Progenitor cell of endocrine pancreas (in vitro differentiated cells): ENCODE measurements around the gene NINL. TPM values are rescaled to one million over a fixed set of nuclear protein-coding genes. Genes with fewer than 3 reads are reported as not detected.
A peak's percentile ranks its signal among the peaks of the same experiment; 100 is the strongest.

Experiments
- DNase-seq: peaks from one replicate; pipeline ENCODE4 v3.0.0; 2021; ENCODE audit warnings: low spot score; ENCODE audit not compliant: unreplicated experiment
- H3K27ac Mint-ChIP-seq: 2 replicates; pipeline ENCODE4 v1.8.0; 2021; ENCODE audit warnings: mild to moderate bottlenecking, moderate library complexity, mixed read lengths
- H3K27me3 Mint-ChIP-seq: 2 replicates; pipeline ENCODE4 v1.8.0; 2021; ENCODE audit warnings: mixed read lengths
- H3K36me3 Mint-ChIP-seq: 2 replicates; pipeline ENCODE4 v1.8.0; 2022; ENCODE audit warnings: mixed read lengths; ENCODE audit not compliant: insufficient read depth
- H3K4me1 Mint-ChIP-seq: 2 replicates; pipeline ENCODE4 v1.8.0; 2021; ENCODE audit warnings: low read depth, mixed read lengths
- H3K4me3 Mint-ChIP-seq: 2 replicates; pipeline ENCODE4 v1.8.0; 2021; ENCODE audit warnings: low read depth, mild to moderate bottlenecking, moderate library complexity, mixed read lengths
- H3K9me3 Mint-ChIP-seq: 2 replicates; pipeline ENCODE4 v1.8.0; 2021; ENCODE audit warnings: low read depth, mixed read lengths
- total RNA-seq: library from RNA; stranded (reverse); gene quantifications from 2 replicates; pipeline ENCODE4 v1.2.1, GENCODE V29; 2021
- TF ChIP-seq, protein P1 (sequence below): fragments of 200-600 bp; sonication (generic); IDR thresholded peaks from one replicate; pipeline ENCODE4 v1.5.0; 2021; ENCODE audit warnings: antibody characterized with exemption, mild to moderate bottlenecking; ENCODE audit not compliant: unreplicated experiment

The NINL gene
- total RNA-seq, 1 donor from 2014 or later = 125 TPM

DNA sequence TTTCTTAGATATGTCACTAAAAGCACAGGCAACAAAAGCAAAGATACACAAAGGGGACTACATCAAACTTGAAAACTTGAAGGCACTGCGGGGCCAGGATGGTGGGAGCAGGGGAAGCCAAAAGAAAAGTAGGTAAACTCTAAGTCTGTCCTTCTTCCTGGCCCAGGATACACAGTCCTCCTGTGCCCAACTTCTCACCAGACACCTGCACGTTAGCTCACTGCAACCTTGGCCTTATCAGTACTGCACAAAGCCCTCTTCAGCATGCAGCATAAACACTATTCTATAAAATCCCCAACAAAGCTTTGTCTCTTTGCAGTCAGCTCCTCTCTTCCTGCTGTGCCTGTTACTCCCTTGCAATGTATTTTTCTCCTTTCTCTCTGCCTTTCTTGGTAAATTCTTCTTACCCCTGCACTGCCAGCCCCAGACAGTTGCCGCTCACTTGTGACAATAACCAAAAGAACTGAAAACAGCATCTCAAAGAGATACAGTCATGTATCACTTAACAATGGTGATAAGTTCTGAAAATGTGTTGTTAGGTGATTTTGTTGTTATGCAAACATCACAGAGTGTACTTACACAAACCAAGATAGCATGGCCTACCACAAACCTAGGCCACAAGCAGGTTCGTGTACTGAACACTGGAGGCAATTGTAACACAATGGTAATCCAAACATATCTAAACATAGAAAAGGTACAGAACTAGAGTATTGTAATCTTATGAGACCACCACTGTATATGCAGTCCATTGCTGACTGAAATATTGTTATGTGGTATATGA is 51.2 kb downstream of the NINL start:
- H3K27ac Mint-ChIP-seq = peak overlapping the region; percentile 64
- peaks cover 32% of the 10 kb centered on the region for H3K4me1 Mint-ChIP-seq
- no peak for DNase-seq
- H3K9me3 Mint-ChIP-seq = peaks cover 10% of the 10 kb centered on the region
- no peak overlapping the region for H3K4me3 Mint-ChIP-seq
- no peaks in the 10 kb centered on the region for H3K27me3 Mint-ChIP-seq
- H3K36me3 Mint-ChIP-seq = peaks cover 28% of the 10 kb centered on the region
- TF ChIP-seq, protein P1, sequence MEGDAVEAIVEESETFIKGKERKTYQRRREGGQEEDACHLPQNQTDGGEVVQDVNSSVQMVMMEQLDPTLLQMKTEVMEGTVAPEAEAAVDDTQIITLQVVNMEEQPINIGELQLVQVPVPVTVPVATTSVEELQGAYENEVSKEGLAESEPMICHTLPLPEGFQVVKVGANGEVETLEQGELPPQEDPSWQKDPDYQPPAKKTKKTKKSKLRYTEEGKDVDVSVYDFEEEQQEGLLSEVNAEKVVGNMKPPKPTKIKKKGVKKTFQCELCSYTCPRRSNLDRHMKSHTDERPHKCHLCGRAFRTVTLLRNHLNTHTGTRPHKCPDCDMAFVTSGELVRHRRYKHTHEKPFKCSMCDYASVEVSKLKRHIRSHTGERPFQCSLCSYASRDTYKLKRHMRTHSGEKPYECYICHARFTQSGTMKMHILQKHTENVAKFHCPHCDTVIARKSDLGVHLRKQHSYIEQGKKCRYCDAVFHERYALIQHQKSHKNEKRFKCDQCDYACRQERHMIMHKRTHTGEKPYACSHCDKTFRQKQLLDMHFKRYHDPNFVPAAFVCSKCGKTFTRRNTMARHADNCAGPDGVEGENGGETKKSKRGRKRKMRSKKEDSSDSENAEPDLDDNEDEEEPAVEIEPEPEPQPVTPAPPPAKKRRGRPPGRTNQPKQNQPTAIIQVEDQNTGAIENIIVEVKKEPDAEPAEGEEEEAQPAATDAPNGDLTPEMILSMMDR = no peak

DNA sequence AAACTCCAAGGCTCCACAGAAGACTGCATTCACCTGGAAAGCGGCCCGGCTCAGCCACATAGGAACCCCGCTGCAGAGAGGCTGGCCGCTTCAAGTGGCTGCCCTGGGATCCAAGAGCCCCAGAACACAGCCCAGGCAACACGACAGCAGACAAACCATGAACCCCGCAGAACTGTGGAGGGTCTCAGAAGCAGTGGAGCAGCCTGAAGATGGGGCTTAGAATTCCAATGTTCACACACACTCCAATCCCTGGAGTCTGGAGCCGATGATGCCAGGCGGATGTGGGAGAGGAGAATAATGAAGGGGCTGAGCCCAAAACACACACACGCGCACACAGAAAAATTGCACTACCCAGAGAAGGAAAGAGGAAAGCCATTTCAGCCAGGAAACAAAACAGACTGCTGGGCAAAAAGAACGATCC is 52.4 kb downstream of the NINL start:
- H3K4me3 Mint-ChIP-seq = no peak overlapping the region
- no peaks in the 10 kb centered on the region for H3K27me3 Mint-ChIP-seq

DNA sequence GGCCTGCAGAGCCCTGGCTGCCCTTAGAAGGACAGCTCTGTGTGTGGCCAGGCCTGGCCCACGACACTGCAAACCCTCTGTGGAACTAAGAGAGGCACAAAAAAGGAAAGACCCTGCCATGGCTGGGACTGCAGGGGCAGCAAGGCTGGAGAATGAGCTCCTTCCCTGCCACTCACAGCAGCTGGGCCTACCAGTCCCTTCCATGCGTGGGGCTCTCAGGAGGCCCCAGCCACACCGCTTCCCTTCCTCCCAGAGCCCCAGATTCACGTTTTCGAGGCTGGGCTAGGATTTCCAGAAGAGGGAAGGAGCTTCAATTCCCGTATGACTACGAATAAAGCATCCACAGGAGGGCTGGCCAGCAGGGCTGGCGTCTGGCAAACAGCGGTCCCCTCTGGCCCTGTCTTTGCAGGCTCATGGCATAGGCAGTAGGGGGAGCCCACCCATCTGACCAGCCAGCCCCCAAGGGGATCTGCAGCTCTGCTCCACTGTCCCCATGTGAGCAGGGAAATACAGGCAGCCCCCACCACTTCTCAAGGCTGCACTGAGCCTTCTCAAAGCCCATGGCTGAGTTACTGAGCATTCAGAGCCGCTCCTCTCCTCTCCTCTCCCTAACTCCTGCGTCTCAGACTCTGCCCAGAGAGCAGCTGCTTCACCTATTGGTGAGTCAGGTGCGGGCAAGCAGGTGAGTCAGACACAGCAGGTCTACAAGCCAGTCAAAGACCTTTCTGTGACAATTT is 53.1 kb downstream of the NINL start:
- H3K4me3 Mint-ChIP-seq = no peak overlapping the region
- TF ChIP-seq, protein P1 = no peak
- H3K27ac Mint-ChIP-seq = peak overlapping the region; percentile 55
- no peak for DNase-seq
- peaks cover 10% of the 10 kb centered on the region for H3K9me3 Mint-ChIP-seq
- no peaks in the 10 kb centered on the region for H3K27me3 Mint-ChIP-seq
- H3K4me1 Mint-ChIP-seq = peaks cover 30% of the 10 kb centered on the region
- H3K36me3 Mint-ChIP-seq = peaks cover 26% of the 10 kb centered on the region

More for the DNA sequence above, 52.4 kb downstream of the NINL start:
- peaks cover 28% of the 10 kb centered on the region for H3K36me3 Mint-ChIP-seq
- peaks cover 10% of the 10 kb centered on the region for H3K9me3 Mint-ChIP-seq
- TF ChIP-seq, protein P1 = no peak
- no peak for DNase-seq
- H3K4me1 Mint-ChIP-seq = peaks cover 30% of the 10 kb centered on the region
- H3K27ac Mint-ChIP-seq = peak overlapping the region; percentile 35

DNA sequence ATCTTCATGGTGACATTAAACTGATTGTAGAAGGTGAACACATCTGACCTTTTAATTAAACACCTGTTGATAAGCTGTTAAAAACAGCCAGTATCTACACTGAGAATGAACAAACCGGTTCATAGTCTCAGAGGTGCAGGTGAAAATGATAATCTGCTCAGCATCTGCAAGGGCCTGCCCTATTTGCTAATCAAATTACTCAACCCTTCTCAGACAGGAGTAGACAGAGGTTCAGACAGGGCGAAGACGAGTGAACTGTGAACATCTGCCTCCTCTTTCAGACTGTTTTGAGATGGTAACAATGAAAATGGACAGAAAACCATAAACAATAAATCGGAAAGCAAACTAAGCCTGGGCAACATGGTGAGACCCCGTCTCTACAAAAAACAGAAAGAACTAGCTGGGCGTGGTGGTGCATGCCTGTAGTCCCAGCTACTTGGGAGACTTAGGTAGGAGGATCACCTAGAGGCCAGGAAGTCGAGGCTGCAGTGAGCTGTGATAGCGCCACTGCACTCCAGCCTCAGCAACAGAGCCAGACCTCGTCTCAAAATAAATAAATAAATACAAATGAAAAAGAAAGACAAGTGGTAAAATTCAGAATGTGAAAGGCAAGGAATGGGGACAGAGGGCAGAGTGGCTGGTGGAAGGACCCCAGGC is 55.9 kb downstream of the NINL start:
- peaks cover 17% of the 10 kb centered on the region for H3K4me1 Mint-ChIP-seq
- no peak for DNase-seq
- H3K36me3 Mint-ChIP-seq = peaks cover 26% of the 10 kb centered on the region
- no peak overlapping the region for H3K4me3 Mint-ChIP-seq
- TF ChIP-seq, protein P1 = no peak
- H3K27me3 Mint-ChIP-seq = no peaks in the 10 kb centered on the region
- H3K9me3 Mint-ChIP-seq = peaks cover 10% of the 10 kb centered on the region
- H3K27ac Mint-ChIP-seq = peak overlapping the region; percentile 68

DNA sequence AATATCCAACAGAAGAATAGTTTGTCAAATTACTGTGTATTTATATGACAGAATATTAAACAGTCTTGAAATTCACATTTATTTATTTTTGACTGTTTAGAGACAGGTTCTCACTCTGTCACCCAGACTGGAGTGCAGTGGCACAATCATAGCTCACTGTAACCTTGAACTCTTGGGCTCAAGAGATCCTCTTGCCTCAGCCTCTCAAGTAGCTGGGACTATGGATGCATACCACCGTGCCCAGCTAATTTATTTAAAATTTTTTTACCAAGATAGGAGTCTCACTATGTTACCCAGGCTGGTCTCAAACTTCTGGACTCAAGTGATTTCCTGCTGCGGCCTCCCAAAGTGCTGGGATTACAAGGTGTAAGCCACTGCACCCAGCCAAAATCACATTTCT is 57.4 kb downstream of the NINL start:
- TF ChIP-seq, protein P1 = no peak
- Mint-ChIP-seq H3K27me3 (no peaks in the 10 kb centered on the region), H3K4me3 (no peak overlapping the region), H3K9me3 (peaks cover 10% of the 10 kb centered on the region), H3K27ac (no peak overlapping the region), H3K36me3 (peaks cover 29% of the 10 kb centered on the region), H3K4me1 (peaks cover 4% of the 10 kb centered on the region)
- DNase-seq = no peak
